ENCODE data around the gene CDC42.

The CDC42 gene

DNA sequence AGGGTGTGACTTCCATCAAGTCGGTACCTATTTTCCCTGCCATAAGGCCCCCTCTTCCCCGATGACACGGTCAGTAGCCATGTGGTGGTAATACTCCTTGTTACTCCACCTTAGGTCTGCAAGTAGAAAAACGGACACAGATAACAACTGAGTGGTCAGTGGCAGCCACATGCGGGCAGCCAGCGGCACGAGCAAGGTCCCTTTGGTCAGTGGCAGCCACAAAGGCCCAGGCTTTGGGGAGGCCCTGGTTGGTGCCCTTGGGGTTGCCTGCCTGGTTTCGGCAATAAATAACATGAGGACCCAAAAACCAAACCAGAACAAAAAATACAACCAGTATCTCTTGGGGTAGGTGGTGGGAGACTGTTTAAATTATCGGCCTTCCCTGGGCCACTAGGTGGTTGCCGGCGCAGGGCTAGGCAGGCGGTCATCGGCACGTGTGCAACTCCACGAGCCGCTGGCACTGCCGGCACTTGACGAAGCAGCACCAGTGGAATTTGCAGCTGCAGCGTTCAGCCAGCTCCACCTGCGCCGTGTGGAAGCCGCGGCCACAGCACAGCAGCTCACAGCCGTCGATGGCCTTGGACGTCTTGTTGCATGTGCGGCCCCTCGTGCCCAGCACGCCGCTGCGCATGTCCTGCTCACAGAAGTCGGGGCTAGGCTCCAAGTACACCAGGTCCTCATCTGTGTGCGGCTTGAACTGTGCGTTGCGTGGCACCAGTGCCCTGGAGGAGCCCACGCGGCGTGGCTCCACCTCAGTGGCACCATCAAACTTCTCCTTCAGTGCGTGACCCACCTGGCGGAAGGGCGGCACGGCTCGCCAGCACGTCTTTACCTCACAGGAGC, 67.3 kb downstream of the CDC42 start:
- H3K4me3 ChIP-seq (ENCODE audit: low read depth, low read length) = no peak overlapping the region
- H3K36me3 ChIP-seq (ENCODE audit: insufficient read depth, low read length) = no peaks in the 10 kb centered on the region
- no peaks in the 10 kb centered on the region for H3K79me2 ChIP-seq (ENCODE audit: control insufficient read depth, insufficient read depth, low read length, unreplicated experiment)
- no peaks in the 10 kb centered on the region for H3K4me1 ChIP-seq (ENCODE audit: control insufficient read depth, insufficient read depth, low read length, unreplicated experiment)
- H3K27me3 ChIP-seq (ENCODE audit: insufficient read depth, low read length) = no peaks in the 10 kb centered on the region
- H3K27ac ChIP-seq (ENCODE audit: low read depth, low read length) = no peak overlapping the region
- H2AFZ ChIP-seq (ENCODE audit: low read length, unreplicated experiment) = no peak overlapping the region

DNA sequence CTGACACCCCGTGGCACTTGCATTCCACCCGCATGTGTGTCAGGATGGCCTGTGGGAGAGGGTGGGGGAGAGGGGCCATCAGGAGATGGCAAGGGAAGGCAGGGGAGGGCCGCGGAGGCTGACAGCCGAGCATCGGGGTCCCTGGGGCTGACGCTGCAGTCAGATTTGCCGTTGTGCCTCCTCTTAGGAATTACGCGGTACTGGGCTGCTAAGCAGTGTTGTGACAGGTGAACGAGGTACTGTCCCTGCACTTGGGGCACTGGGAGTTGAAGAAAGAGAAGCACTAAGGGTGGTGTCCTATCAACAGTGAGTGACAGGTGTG, 67.9 kb downstream of the CDC42 start:
- Histone ChIP-seq H3K4me1 (ENCODE audit: control insufficient read depth, insufficient read depth, low read length, unreplicated experiment) (no peaks in the 10 kb centered on the region), H2AFZ (ENCODE audit: low read length, unreplicated experiment) (no peak overlapping the region), H3K79me2 (ENCODE audit: control insufficient read depth, insufficient read depth, low read length, unreplicated experiment) (no peaks in the 10 kb centered on the region), H3K4me3 (ENCODE audit: low read depth, low read length) (no peak overlapping the region), H3K27me3 (ENCODE audit: insufficient read depth, low read length) (no peaks in the 10 kb centered on the region), H3K36me3 (ENCODE audit: insufficient read depth, low read length) (no peaks in the 10 kb centered on the region), H3K27ac (ENCODE audit: low read depth, low read length) (no peak overlapping the region)

DNA sequence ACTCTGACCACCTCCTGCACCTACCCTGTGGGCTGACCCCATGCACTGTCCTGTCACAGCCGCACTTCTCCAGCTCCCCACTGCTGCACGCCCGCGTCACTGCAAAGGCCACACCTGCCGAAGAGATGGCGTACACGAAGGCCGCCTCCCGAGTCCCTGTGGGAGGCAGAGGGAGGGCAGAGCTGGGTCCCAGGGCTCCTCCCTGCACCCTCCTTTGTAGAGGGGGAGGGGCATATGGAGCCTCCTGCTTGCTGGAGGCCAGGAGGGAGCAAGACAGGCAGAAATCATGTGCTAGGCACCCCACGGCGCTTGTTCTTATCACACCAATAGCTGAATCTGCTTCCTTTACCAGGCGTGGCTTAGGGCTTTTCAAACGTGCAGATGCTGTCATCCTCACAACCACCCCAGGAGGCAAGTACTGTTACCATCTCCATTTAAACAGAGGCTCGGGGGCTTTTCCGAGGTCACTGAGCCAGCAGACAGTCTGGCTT, 69.0 kb downstream of the CDC42 start:
- no peaks in the 10 kb centered on the region for H3K79me2 ChIP-seq (ENCODE audit: control insufficient read depth, insufficient read depth, low read length, unreplicated experiment)
- H3K27ac ChIP-seq (ENCODE audit: low read depth, low read length) = no peak overlapping the region
- H3K27me3 ChIP-seq (ENCODE audit: insufficient read depth, low read length) = no peaks in the 10 kb centered on the region
- no peak overlapping the region for H3K4me3 ChIP-seq (ENCODE audit: low read depth, low read length)
- no peaks in the 10 kb centered on the region for H3K36me3 ChIP-seq (ENCODE audit: insufficient read depth, low read length)
- H2AFZ ChIP-seq (ENCODE audit: low read length, unreplicated experiment) = no peak overlapping the region
- no peaks in the 10 kb centered on the region for H3K4me1 ChIP-seq (ENCODE audit: control insufficient read depth, insufficient read depth, low read length, unreplicated experiment)

DNA sequence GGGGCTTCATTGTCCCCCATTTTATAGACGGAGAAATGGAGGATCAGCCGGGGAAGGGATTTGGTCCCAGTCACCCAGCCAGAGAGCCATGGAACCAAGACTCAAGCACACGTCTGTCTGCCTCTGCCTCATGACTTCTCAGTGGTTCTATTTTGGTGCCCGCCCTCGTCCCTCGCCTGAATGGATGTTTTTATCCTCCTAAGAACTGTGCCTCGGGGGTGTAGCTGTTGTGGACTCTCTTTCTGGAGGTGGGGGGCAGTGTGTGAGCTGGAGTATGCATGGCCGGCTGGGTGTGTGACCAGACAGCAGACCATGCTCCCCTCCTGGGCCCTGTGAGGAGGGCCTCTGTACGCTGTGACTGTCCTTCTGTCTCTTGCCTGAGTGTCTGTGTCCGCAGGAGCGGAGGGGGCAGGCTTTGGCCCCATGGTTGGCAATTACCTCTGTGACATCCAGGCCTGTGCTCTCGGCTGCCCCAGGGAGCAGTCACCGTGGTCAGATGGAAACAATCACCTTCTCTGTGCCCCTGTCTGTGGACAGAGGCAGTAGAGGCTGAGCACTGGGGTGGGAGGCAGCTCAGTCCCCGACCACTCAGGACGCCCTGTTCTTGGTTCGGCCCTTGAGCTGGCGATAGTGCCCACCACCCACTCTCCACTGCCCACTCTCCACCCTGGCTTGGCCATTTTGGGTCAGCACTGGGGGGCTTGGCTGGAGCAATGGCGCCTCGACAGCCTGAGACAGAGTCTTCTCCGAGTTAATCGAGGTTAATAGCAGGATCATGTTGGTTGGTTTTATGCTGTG, 70.0 kb downstream of the CDC42 start:
- Histone ChIP-seq H3K27ac (ENCODE audit: low read depth, low read length) (no peak overlapping the region), H2AFZ (ENCODE audit: low read length, unreplicated experiment) (no peak overlapping the region), H3K4me1 (ENCODE audit: control insufficient read depth, insufficient read depth, low read length, unreplicated experiment) (no peaks in the 10 kb centered on the region), H3K4me3 (ENCODE audit: low read depth, low read length) (no peak overlapping the region), H3K27me3 (ENCODE audit: insufficient read depth, low read length) (no peaks in the 10 kb centered on the region), H3K36me3 (ENCODE audit: insufficient read depth, low read length) (no peaks in the 10 kb centered on the region), H3K79me2 (ENCODE audit: control insufficient read depth, insufficient read depth, low read length, unreplicated experiment) (no peaks in the 10 kb centered on the region)

DNA sequence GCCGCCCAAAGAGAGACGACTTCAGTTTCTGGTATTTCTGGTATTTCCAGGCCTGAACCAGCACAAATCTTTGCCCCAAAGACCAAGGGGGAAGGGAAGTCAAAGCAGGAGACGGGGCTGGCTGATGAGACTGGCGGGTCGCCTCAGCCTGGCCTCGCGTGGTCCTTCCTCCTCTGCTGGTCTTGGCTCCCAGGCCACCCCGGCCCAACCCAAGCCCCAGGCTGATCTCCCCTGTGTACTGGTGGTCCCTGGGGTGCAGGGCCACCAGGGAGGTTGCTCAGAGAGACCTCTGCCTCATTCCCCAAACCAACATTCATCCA, 70.5 kb downstream of the CDC42 start:
- Histone ChIP-seq H3K27ac (ENCODE audit: low read depth, low read length) (no peak overlapping the region), H3K4me3 (ENCODE audit: low read depth, low read length) (no peak overlapping the region)

DNA sequence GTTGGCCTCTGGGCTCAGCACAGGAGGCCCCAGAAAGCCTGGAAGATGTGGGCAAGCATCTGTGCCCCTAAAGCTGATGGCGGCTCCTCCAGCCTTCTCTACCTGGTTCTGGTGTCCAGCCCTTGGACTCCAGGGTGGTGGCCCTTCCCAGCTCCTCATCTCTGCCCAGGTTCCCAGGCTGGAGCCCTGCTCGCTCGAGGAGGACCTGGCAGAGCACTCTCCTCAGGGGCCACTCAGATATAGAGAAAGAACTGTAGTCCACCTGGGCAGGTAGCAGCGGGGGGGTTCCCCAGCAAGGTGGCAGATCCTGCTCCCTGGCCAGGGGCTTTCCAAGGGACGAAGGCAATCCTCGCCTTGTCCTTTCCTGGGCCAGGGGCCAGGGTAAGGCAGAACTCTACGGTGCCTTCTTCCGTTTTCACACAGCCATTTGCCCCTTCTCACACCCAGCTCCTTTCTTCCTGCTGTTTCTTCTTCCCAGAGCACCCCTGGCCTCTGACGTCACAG, 71.4 kb downstream of the CDC42 start:
- Histone ChIP-seq H3K79me2 (ENCODE audit: control insufficient read depth, insufficient read depth, low read length, unreplicated experiment) (no peaks in the 10 kb centered on the region), H3K4me1 (ENCODE audit: control insufficient read depth, insufficient read depth, low read length, unreplicated experiment) (no peaks in the 10 kb centered on the region), H3K4me3 (ENCODE audit: low read depth, low read length) (no peak overlapping the region), H3K36me3 (ENCODE audit: insufficient read depth, low read length) (no peaks in the 10 kb centered on the region), H3K27ac (ENCODE audit: low read depth, low read length) (no peak overlapping the region), H3K27me3 (ENCODE audit: insufficient read depth, low read length) (no peaks in the 10 kb centered on the region), H2AFZ (ENCODE audit: low read length, unreplicated experiment) (no peak overlapping the region)

More for the DNA sequence above, 70.5 kb downstream of the CDC42 start:
- H3K4me1 ChIP-seq (ENCODE audit: control insufficient read depth, insufficient read depth, low read length, unreplicated experiment) = no peaks in the 10 kb centered on the region
- H3K79me2 ChIP-seq (ENCODE audit: control insufficient read depth, insufficient read depth, low read length, unreplicated experiment) = no peaks in the 10 kb centered on the region
- no peaks in the 10 kb centered on the region for H3K27me3 ChIP-seq (ENCODE audit: insufficient read depth, low read length)
- no peak overlapping the region for H2AFZ ChIP-seq (ENCODE audit: low read length, unreplicated experiment)
- no peaks in the 10 kb centered on the region for H3K36me3 ChIP-seq (ENCODE audit: insufficient read depth, low read length)

DNA sequence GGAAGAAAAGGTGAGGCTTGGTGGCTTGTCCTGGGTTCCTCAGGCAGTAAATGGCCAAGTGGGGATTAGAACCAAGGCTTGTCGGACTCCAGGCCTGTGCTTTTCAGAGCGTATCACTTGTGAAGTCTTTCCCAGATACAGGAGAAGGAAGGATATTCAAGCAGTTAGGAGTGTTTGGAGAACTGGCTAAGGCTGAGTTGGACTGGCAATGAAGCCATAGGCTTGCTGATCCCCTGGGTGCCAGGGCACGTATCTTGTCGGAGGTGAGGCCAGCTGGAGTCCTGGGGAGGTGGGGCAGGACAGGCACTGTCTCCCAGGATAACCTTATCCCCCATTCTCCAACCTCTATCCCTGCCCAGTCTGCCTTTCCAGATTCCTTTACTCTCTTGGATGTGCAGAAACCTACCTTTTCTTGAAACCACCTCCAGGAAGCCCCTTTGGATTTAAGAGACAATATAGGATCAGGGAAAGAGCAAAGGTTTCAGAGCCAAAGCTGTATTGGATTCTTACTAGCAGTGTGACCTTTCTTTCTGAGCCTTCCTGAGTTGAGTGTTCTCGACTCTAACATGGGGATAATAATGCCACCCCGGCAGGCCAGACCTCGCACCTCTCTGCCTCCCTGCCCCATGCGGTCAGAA, 72.2 kb downstream of the CDC42 start:
- H3K4me1 ChIP-seq (ENCODE audit: control insufficient read depth, insufficient read depth, low read length, unreplicated experiment) = no peaks in the 10 kb centered on the region
- no peak overlapping the region for H3K27ac ChIP-seq (ENCODE audit: low read depth, low read length)
- no peak overlapping the region for H3K4me3 ChIP-seq (ENCODE audit: low read depth, low read length)
- H2AFZ ChIP-seq (ENCODE audit: low read length, unreplicated experiment) = no peak overlapping the region
- H3K27me3 ChIP-seq (ENCODE audit: insufficient read depth, low read length) = no peaks in the 10 kb centered on the region
- H3K79me2 ChIP-seq (ENCODE audit: control insufficient read depth, insufficient read depth, low read length, unreplicated experiment) = no peaks in the 10 kb centered on the region
- no peaks in the 10 kb centered on the region for H3K36me3 ChIP-seq (ENCODE audit: insufficient read depth, low read length)

DNA sequence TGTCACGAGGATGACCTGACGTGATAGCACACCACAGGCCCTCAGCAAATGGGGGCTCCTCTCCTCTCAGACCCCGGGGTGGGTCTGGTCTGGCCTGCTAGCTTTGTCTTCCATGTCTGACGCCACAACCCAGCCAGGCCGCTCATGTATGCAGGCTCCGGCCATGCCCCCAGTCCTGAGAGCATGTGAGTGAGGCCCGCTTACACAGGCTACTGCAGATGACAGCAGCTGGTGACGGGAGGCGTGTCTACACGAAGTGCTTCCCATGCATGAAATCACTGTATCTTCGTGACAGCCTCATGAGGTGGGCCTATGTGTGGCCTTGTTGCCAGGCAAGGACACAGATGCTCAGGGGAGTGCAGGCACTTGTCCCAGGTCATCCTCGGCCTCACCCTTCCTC, 74.0 kb downstream of the CDC42 start:
- H3K4me1 ChIP-seq (ENCODE audit: control insufficient read depth, insufficient read depth, low read length, unreplicated experiment) = no peaks in the 10 kb centered on the region
- no peaks in the 10 kb centered on the region for H3K36me3 ChIP-seq (ENCODE audit: insufficient read depth, low read length)
- H3K27ac ChIP-seq (ENCODE audit: low read depth, low read length) = no peak overlapping the region
- no peak overlapping the region for H3K4me3 ChIP-seq (ENCODE audit: low read depth, low read length)
- H2AFZ ChIP-seq (ENCODE audit: low read length, unreplicated experiment) = no peak overlapping the region
- no peaks in the 10 kb centered on the region for H3K79me2 ChIP-seq (ENCODE audit: control insufficient read depth, insufficient read depth, low read length, unreplicated experiment)
- no peaks in the 10 kb centered on the region for H3K27me3 ChIP-seq (ENCODE audit: insufficient read depth, low read length)

DNA sequence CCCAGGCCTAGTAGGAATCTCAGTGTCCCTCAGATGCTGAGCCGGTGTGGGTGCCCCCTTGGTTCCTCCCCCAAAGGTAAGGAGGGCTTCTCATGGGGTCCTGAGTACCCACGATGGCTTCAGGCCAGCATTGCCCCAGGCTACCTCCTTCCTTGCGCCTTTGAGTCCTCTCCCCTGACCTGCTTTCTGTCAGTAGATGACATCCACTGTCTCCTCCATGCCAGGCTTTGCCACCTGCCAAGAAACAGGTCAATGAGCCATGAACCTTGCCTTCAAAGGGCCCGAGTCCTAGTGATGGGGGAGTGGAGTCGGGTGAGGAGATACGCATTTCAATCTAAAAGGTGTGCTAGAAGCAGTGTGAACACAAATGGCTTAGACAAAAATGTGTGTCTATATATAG, 74.7 kb downstream of the CDC42 start:
- H3K4me1 ChIP-seq (ENCODE audit: control insufficient read depth, insufficient read depth, low read length, unreplicated experiment) = peaks cover 4% of the 10 kb centered on the region
- no peaks in the 10 kb centered on the region for H3K27me3 ChIP-seq (ENCODE audit: insufficient read depth, low read length)
- H3K4me3 ChIP-seq (ENCODE audit: low read depth, low read length) = no peak overlapping the region
- no peak overlapping the region for H3K27ac ChIP-seq (ENCODE audit: low read depth, low read length)
- H3K36me3 ChIP-seq (ENCODE audit: insufficient read depth, low read length) = no peaks in the 10 kb centered on the region
- no peaks in the 10 kb centered on the region for H3K79me2 ChIP-seq (ENCODE audit: control insufficient read depth, insufficient read depth, low read length, unreplicated experiment)
- no peak overlapping the region for H2AFZ ChIP-seq (ENCODE audit: low read length, unreplicated experiment)

DNA sequence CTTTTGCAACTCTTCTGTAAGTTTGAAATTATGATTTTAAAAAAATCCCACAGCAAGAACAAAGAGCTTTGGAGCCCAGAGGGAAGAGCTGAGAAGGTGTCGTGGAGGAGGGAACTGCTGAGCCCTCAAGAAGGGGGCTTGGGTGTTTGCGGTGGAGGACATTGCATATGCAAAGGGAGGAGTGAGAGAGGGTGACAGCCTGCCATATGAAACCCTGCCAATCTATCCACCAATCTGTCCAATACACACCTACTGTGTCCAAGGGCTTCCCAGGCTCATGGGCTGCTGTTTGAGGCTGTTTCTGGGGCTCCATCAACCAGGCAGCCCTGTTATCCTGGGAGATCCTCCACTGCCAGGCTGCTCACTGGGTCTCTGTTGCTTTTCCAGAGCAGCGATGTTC, 75.2 kb downstream of the CDC42 start:
- no peak overlapping the region for H3K27ac ChIP-seq (ENCODE audit: low read depth, low read length)
- no peaks in the 10 kb centered on the region for H3K79me2 ChIP-seq (ENCODE audit: control insufficient read depth, insufficient read depth, low read length, unreplicated experiment)
- no peak overlapping the region for H2AFZ ChIP-seq (ENCODE audit: low read length, unreplicated experiment)
- H3K4me3 ChIP-seq (ENCODE audit: low read depth, low read length) = no peak overlapping the region
- H3K4me1 ChIP-seq (ENCODE audit: control insufficient read depth, insufficient read depth, low read length, unreplicated experiment) = peaks cover 6% of the 10 kb centered on the region
- H3K36me3 ChIP-seq (ENCODE audit: insufficient read depth, low read length) = no peaks in the 10 kb centered on the region
- H3K27me3 ChIP-seq (ENCODE audit: insufficient read depth, low read length) = no peaks in the 10 kb centered on the region
